H7 (cell line): ENCODE measurements around the gene GPR62. TPM values are rescaled to one million over a fixed set of nuclear protein-coding genes. Genes with fewer than 3 reads are reported as not detected.

Source experiments
- total RNA-seq: library from RNA; depleted of rRNA; stranded (reverse); fragments of >200 nt; shearing (Covaris generic); gene quantifications from 2 replicates; pipeline ENCODE4 v1.2.3, GENCODE V29; 2014; rRNA removed

GPR62 gene
- total RNA-seq, 1 experiment from 2014 or later = 0.14 TPM

Other genes starting within 250 kb of the GPR62 start
- 2.4 and 3.8 TPM in 2 replicates for gene GRM2, start 248.3 kb upstream of the GPR62 start, total RNA-seq
- not detected in 2 replicates for gene IQCF6, start 176.1 kb upstream of the GPR62 start, total RNA-seq
- gene IQCF2, start 93.8 kb upstream of the GPR62 start, total RNA-seq = not detected in 2 replicates
- gene IQCF5, start 79.8 kb upstream of the GPR62 start, total RNA-seq = not detected in 2 replicates
- not detected in 2 replicates for gene IQCF1, start 52.0 kb upstream of the GPR62 start, total RNA-seq
- gene RRP9, start 13.5 kb upstream of the GPR62 start, total RNA-seq = 62.0 and 80.6 TPM in 2 replicates
- gene PARP3, start 13.0 kb upstream of the GPR62 start, total RNA-seq = 3.2 and 5.5 TPM in 2 replicates
- 29.4 and 48.1 TPM in 2 replicates for gene PCBP4, start 12.1 kb downstream of the GPR62 start, total RNA-seq
- gene ABHD14B, start 18.7 kb downstream of the GPR62 start, total RNA-seq = 20.8 and 24.3 TPM in 2 replicates
- 7.5 and 7.7 TPM in 2 replicates for gene ABHD14A, start 19.7 kb downstream of the GPR62 start, total RNA-seq
- gene ACY1, start 28.2 kb downstream of the GPR62 start, total RNA-seq = 97.7 and 101 TPM in 2 replicates
- gene RPL29, start 40.5 kb downstream of the GPR62 start, total RNA-seq = 1,001 and 1,107 TPM in 2 replicates
- gene DUSP7, start 101.2 kb downstream of the GPR62 start, total RNA-seq = 19.5 and 21.7 TPM in 2 replicates
- 25.1 and 26.4 TPM in 2 replicates for gene POC1A, start 199.0 kb downstream of the GPR62 start, total RNA-seq
- gene ALAS1, start 242.8 kb downstream of the GPR62 start, total RNA-seq = 63.8 and 86.9 TPM in 2 replicates